Muscle layer of colon (tissue), 2 donors: ENCODE measurements around the gene TFR2.
A peak's percentile ranks its signal among the peaks of the same experiment; 100 is the strongest.

Experiments used
- H3K27ac ChIP-seq: one replicate; pipeline ENCODE4 v1.7.0; 2013; ENCODE audit warnings: low read depth, mild to moderate bottlenecking, low read length, moderate library complexity
- H3K27me3 ChIP-seq, 2 donors: one replicate each; pipeline ENCODE4 v1.7.0; 2013; ENCODE audit warnings: low read length in 2 of 2, mild to moderate bottlenecking in 2 of 2; ENCODE audit not compliant: insufficient read depth in 2 of 2, control insufficient read depth in 1 of 2
- H3K36me3 ChIP-seq: one replicate; pipeline ENCODE4 v1.7.0; 2013; ENCODE audit warnings: mild to moderate bottlenecking, low read length; ENCODE audit not compliant: insufficient read depth
- H3K4me1 ChIP-seq: one replicate; pipeline ENCODE4 v1.7.0; 2013; ENCODE audit warnings: mild to moderate bottlenecking, low read length; ENCODE audit not compliant: insufficient read depth
- H3K4me3 ChIP-seq, 2 donors: one replicate each; pipeline ENCODE4 v1.7.0; 2013; ENCODE audit warnings: low read length in 2 of 2, low read depth in 1 of 2, mild to moderate bottlenecking in 1 of 2, moderate library complexity in 1 of 2
- H3K9ac ChIP-seq: one replicate; pipeline ENCODE4 v1.7.0; 2013; ENCODE audit warnings: low read length
- H3K9me3 ChIP-seq: one replicate; pipeline ENCODE4 v1.7.0; 2013; ENCODE audit warnings: mild to moderate bottlenecking, low read length
- donor health status: abdominal sarcoma.
- donor health status: Adenocarcinoma of cecum.

Gene TFR2

GRCh38 chr7:100585511-100586265 lies 55.7 kb downstream of the TFR2 start, which contains the start of gene LRCH4:
Gene LRCH4, minus strand, starts transcription at chr7:100586129. Its CDS starts 29 bp downstream, at chr7:100586100.
- Histone ChIP-seq H3K9ac (peak within 1 kb of the TSS; percentile 65), H3K27me3 (peaks cover 5 to 7% of the 10 kb centered on the region in 2 donors), H3K27ac (peak within 1 kb of the TSS; percentile 86), H3K9me3 (no peaks in the 10 kb centered on the region), H3K4me3 (peak within 1 kb of the TSS; percentile 85 to 89), H3K36me3 (peaks cover 17% of the 10 kb centered on the region), H3K4me1 (peaks cover 23% of the 10 kb centered on the region)

- H3K27me3 ChIP-seq, result peaks cover 0 to under 1% of the 10 kb centered on the region in 2 donors
- H3K36me3 ChIP-seq, result peaks cover 24% of the 10 kb centered on the region
- H3K9ac ChIP-seq, result peak overlapping the region; percentile 65
- H3K4me3 ChIP-seq, result peak overlapping the region; percentile 85 to 89
- peaks cover 23% of the 10 kb centered on the region for H3K4me1 ChIP-seq
- H3K27ac ChIP-seq, result peak overlapping the region; percentile 86
- no peaks in the 10 kb centered on the region for H3K9me3 ChIP-seq
These were observed 56.5 kb downstream of the TFR2 start for GRCh38 chr7:100584683-100585510.

DNA sequence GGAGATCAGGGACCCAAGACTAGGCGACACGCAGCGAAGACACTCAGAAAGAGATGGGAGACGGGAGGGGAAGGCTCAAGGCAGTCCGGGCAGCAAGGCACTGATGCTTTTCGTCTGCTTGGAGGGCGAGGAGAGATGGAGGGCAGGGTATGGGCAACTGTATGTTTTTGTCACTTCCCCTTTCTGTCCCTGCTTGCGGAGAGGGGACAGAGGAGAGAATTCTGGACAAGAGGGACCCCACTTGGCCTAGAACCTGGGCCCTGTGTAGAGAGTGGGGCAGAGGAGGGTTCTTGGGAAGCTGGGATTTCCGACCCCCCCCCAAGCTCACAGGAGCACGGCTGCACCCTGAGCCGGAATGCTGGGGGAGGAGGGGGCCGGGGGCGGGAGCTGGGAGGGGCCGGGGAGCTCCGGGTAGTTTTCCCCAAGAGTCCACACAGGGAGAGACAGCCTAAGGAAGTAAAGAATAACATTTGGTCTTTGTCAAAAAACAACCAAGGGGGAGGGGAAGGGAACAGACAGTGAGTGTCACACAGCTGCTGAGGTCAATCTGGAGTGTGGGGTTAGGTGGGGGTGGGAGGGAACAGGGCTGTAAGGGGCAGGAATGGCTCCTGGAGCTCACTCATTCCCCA lies 57.2 kb downstream of the TFR2 start:
- no peaks in the 10 kb centered on the region for H3K9me3 ChIP-seq
- no peaks in the 10 kb centered on the region for H3K27me3 ChIP-seq
- H3K4me1 ChIP-seq, result peaks cover 23% of the 10 kb centered on the region
- H3K4me3 ChIP-seq, result peak overlapping the region; percentile 85 to 89
- peak overlapping the region; percentile 65 for H3K9ac ChIP-seq
- peak overlapping the region; percentile 24 for H3K27ac ChIP-seq
- peaks cover 31% of the 10 kb centered on the region for H3K36me3 ChIP-seq

GRCh38 chr7:100583132-100584053 lies 58.0 kb downstream of the TFR2 start:
- Histone ChIP-seq H3K4me1 (peaks cover 23% of the 10 kb centered on the region), H3K27me3 (no peaks in the 10 kb centered on the region), H3K27ac (peak overlapping the region; percentile 24), H3K9me3 (no peaks in the 10 kb centered on the region), H3K9ac (no peak overlapping the region), H3K4me3 (peak overlapping the region in 1 of 2 donors; percentile 32), H3K36me3 (peaks cover 38% of the 10 kb centered on the region)

DNA sequence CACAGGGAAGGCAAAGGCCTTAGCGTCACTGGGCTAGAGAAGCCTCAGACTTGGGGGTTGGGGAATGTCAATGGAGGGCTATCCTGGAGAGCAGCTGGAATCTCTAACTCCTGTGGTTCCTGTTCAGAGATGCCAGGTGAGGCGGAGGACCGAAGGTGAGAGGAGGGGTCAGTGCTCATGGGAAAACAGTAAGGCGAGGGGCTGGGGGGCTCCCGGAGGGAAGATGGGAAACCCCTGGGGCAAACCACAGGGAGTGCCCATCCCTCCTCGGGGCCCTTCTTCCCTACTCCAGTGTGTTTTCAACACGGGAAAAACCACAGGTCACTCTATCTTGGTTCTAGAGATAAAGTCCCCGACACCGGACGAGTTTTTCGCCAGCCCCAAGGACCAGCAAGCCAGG lies 58.7 kb downstream of the TFR2 start:
- Histone ChIP-seq H3K36me3 (peaks cover 46% of the 10 kb centered on the region), H3K9me3 (no peaks in the 10 kb centered on the region), H3K27me3 (no peaks in the 10 kb centered on the region), H3K4me3 (peak overlapping the region in 1 of 2 donors; percentile 32), H3K4me1 (peaks cover 23% of the 10 kb centered on the region), H3K27ac (no peak overlapping the region), H3K9ac (no peak overlapping the region)

- H3K9me3 ChIP-seq, result no peaks in the 10 kb centered on the region
- H3K36me3 ChIP-seq, result peaks cover 51% of the 10 kb centered on the region
- no peak overlapping the region for H3K27ac ChIP-seq
- H3K4me3 ChIP-seq, result no peak overlapping the region
- peaks cover 23% of the 10 kb centered on the region for H3K4me1 ChIP-seq
- no peaks in the 10 kb centered on the region for H3K27me3 ChIP-seq
- no peak overlapping the region for H3K9ac ChIP-seq
These were observed 59.2 kb downstream of the TFR2 start for GRCh38 chr7:100582041-100582579.

DNA sequence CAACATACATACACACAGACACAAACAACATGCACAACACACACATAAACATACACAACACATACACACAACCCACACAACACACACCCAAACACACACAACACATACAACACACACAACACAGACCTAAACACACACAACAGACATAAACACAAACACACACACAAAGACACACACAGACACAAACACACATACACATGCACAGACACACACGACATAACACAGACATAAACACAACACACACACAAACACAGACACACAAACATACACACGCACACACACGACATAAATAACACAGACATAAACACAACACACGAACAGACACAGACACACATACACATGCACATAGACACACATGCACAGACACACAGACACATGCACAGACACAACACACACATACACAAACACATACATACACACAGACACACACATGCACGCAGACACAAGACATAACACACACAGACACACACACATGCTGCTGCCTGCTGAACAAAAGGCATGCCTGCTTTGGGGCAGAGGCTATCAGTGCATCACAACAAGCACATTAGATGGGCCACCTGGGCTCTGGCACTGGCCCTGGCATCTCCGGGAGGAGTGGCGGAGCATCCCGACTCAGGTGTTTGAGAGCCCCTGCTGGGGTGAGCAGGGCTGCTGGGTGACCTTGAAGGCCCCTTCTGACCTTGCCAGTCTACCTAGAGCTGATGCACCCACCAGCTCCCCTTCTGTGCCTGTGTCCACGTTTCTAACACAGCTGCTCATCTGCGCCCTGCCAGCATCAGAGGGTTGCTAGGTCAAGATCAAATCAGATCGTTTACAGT lies 60.7 kb downstream of the TFR2 start:
- no peak overlapping the region for H3K9ac ChIP-seq
- H3K36me3 ChIP-seq, result peaks cover 66% of the 10 kb centered on the region
- H3K9me3 ChIP-seq, result no peaks in the 10 kb centered on the region
- H3K27ac ChIP-seq, result no peak overlapping the region
- no peaks in the 10 kb centered on the region for H3K27me3 ChIP-seq
- H3K4me1 ChIP-seq, result peaks cover 23% of the 10 kb centered on the region
- no peak overlapping the region for H3K4me3 ChIP-seq

- no peaks in the 10 kb centered on the region for H3K9me3 ChIP-seq
- no peak overlapping the region for H3K27ac ChIP-seq
- no peak overlapping the region for H3K9ac ChIP-seq
- peaks cover 7% of the 10 kb centered on the region for H3K4me1 ChIP-seq
- H3K36me3 ChIP-seq, result peaks cover 71% of the 10 kb centered on the region
- no peak overlapping the region for H3K4me3 ChIP-seq
- H3K27me3 ChIP-seq, result peaks cover 0 to 8% of the 10 kb centered on the region in 2 donors
These were observed 62.8 kb downstream of the TFR2 start for GRCh38 chr7:100578246-100579183.

DNA sequence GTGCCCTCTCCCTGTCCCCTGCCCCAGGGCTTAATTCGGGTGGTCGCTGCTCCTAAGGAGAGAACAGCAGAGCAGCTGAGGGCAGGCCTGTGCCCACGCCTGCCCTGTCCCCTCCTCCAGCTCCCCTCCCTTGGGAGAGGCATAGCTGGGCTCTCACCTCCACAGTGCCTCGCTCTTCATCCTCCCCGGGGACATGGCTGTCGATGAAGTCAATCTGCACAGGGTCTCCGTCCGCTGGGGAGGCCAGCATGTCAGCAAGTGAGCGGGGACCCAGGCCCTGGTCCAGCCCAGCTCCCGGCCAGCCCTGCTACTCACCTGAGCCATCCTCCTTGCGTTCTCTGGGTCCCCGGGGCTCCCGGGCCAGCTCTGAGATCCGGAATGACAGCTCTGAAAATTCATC lies 63.8 kb downstream of the TFR2 start:
- Histone ChIP-seq H3K9ac (no peak overlapping the region), H3K4me1 (no peaks in the 10 kb centered on the region), H3K9me3 (no peaks in the 10 kb centered on the region), H3K36me3 (peaks cover 71% of the 10 kb centered on the region), H3K27me3 (peaks cover 0 to 17% of the 10 kb centered on the region in 2 donors), H3K27ac (no peak overlapping the region), H3K4me3 (no peak overlapping the region)
